IMR-90 (cell line): ENCODE measurements around the gene LIPG. TPM values are rescaled to one million over a fixed set of nuclear protein-coding genes. Genes with fewer than 3 reads are reported as not detected.
"Not testable (repeated sequence)": the region's sequence is repeated elsewhere in the genome, so short reads cannot be mapped to it uniquely, and the experiment has no call there.

ENCODE experiments used
- ATAC-seq: fragments of 200-7000 bp; cut with Tn5 transposase; 2 replicates; pipeline ENCODE4 v1.9.1; 2020; ENCODE audit warnings: low read depth, mild to moderate bottlenecking, moderate library complexity
- BruUV-seq: library from RNA; stranded (reverse); fragments of 400-500 nt; replicated peaks from 2 replicates; lab custom pipeline; 2021; lab: Mats Ljungman, UMichigan
- CTCF ChIA-PET: fragments of 300-600 bp; formaldehyde crosslinking; extraction: SDS; loops from one replicate; lab custom pipeline; 2021; ENCODE audit warnings: antibody characterized with exemption; lab: Yijun Ruan, JAX
- POLR2A ChIA-PET: fragments of 300-600 bp; sonication (Branson Sonifier 250); formaldehyde crosslinking; loops from one replicate; lab custom pipeline; 2022; ENCODE audit warnings: antibody characterized with exemption; ENCODE audit not compliant: unreplicated experiment; lab: Charles Lee
- DNase-seq: peaks from one replicate; pipeline ENCODE4 v3.0.0; 2013
- H2AFZ ChIP-seq: replicated peaks from 2 replicates; pipeline ENCODE3; 2013; ENCODE audit warnings: low read length, mild to moderate bottlenecking; ENCODE audit not compliant: poor library complexity
- H2AK5ac ChIP-seq: 2 replicates; pipeline ENCODE4 v1.6.1; 2013; ENCODE audit warnings: low read depth, low read length, inconsistent platforms
- H2AK9ac ChIP-seq: replicated peaks from 2 replicates; pipeline ENCODE3; 2013; ENCODE audit warnings: mild to moderate bottlenecking, low read depth, low read length, moderate library complexity; ENCODE audit not compliant: poor library complexity
- H2BK120ac ChIP-seq: 2 replicates; pipeline ENCODE4 v1.6.1; 2013; ENCODE audit warnings: low read depth, low read length, inconsistent platforms
- H2BK15ac ChIP-seq: 3 replicates; pipeline ENCODE4 v1.6.1; 2013; ENCODE audit warnings: low read depth, low read length, inconsistent platforms
- H2BK20ac ChIP-seq: 2 replicates; pipeline ENCODE4 v1.6.1; 2013; ENCODE audit warnings: low read depth, mild to moderate bottlenecking, inconsistent platforms, low read length, moderate library complexity
- H2BK5ac ChIP-seq: 2 replicates; pipeline ENCODE4 v1.6.1; 2013; ENCODE audit warnings: mild to moderate bottlenecking, low read depth, low read length, inconsistent platforms; ENCODE audit not compliant: poor library complexity, severe bottlenecking
- H3K14ac ChIP-seq: replicated peaks from 2 replicates; pipeline ENCODE4 v1.6.1; 2013; ENCODE audit warnings: low read depth, low read length, inconsistent platforms
- H3K18ac ChIP-seq: 2 replicates; pipeline ENCODE4 v1.6.1; 2013; ENCODE audit warnings: low read depth, low read length, control low read depth
- H3K23ac ChIP-seq: 2 replicates; pipeline ENCODE4 v1.6.1; 2013; ENCODE audit warnings: low read depth, low read length, inconsistent platforms
- H3K27ac ChIP-seq: 2 replicates; pipeline ENCODE4 v1.5.1; 2013; ENCODE audit warnings: mild to moderate bottlenecking, control low read depth, low read length; ENCODE audit not compliant: insufficient read depth
- H3K27me3 ChIP-seq: 2 replicates; pipeline ENCODE4 v1.6.1; 2013; ENCODE audit warnings: low read length; ENCODE audit not compliant: control insufficient read depth, insufficient read depth
- H3K36me3 ChIP-seq: 2 replicates; pipeline ENCODE4 v1.6.1; 2013; ENCODE audit warnings: low read length, mixed read lengths; ENCODE audit not compliant: control insufficient read depth, insufficient read depth
- H3K4ac ChIP-seq: 2 replicates; pipeline ENCODE4 v1.6.1; 2013; ENCODE audit warnings: low read depth, low read length, inconsistent platforms
- H3K4me1 ChIP-seq: 2 replicates; pipeline ENCODE4 v1.6.1; 2013; ENCODE audit warnings: low read length, mixed read lengths; ENCODE audit not compliant: control insufficient read depth, insufficient read depth
- H3K4me2 ChIP-seq: 2 replicates; pipeline ENCODE4 v1.6.1; 2013; ENCODE audit warnings: low read depth, mild to moderate bottlenecking, control low read depth, low read length, moderate library complexity
- H3K4me3 ChIP-seq: 2 replicates; pipeline ENCODE4 v1.5.1; 2013; ENCODE audit warnings: low read depth, mild to moderate bottlenecking, control low read depth, low read length, moderate library complexity; ENCODE audit not compliant: insufficient read depth
- H3K56ac ChIP-seq: 2 replicates; pipeline ENCODE4 v1.6.1; 2013; ENCODE audit warnings: low read length, inconsistent platforms; ENCODE audit not compliant: insufficient read depth; ENCODE audit errors: extremely low read depth
- H3K79me1 ChIP-seq, 2 experiments: 2 replicates each; pipeline ENCODE4 v1.6.1; 2013; ENCODE audit warnings: low read length in 2 of 2, inconsistent platforms in 1 of 2, low read depth in 1 of 2
- H3K9ac ChIP-seq: 2 replicates; pipeline ENCODE4 v1.6.1; 2013; ENCODE audit warnings: low read depth, low read length, control low read depth
- H3K9me1 ChIP-seq: 2 replicates; pipeline ENCODE4 v1.6.1; 2013; ENCODE audit warnings: low read length, inconsistent platforms; ENCODE audit not compliant: insufficient read depth
- H3K9me3 ChIP-seq: 2 replicates; pipeline ENCODE4 v1.6.1; 2013; ENCODE audit warnings: low read length; ENCODE audit not compliant: control insufficient read depth, insufficient read depth
- H4K20me1 ChIP-seq: 2 replicates; pipeline ENCODE4 v1.6.1; 2013; ENCODE audit warnings: low read length, inconsistent platforms; ENCODE audit not compliant: insufficient read depth
- H4K5ac ChIP-seq: 2 replicates; pipeline ENCODE4 v1.6.1; 2013; ENCODE audit warnings: mild to moderate bottlenecking, low read depth, low read length, control low read depth
- H4K8ac ChIP-seq, 2 experiments: 2 replicates each; pipeline ENCODE4 v1.6.1; 2013; ENCODE audit warnings: low read depth in 2 of 2, low read length in 2 of 2, control low read depth in 1 of 2, inconsistent platforms in 1 of 2
- H4K91ac ChIP-seq: 2 replicates; pipeline ENCODE4 v1.6.1; 2013; ENCODE audit warnings: low read depth, low read length, inconsistent platforms; ENCODE audit not compliant: insufficient read depth
- WGBS, 2 experiments: methylation state at CpG; one replicate each; pipeline versions ENCODE4 v1.1.5 to v1.1.7; 2013; ENCODE audit warnings: missing lambda C conversion rate in 2 of 2; ENCODE audit not compliant: insufficient read length in 1 of 2; ENCODE audit errors: extremely low coverage in 2 of 2; 5-methylcytosine and 5-hydroxymethylcytosine counted together
- dilution Hi-C: fragments of 300-500 bp; cut with HindIII; formaldehyde crosslinking; loops from one replicate; pipeline ENCODE4 v1.14.3; 2018; ENCODE audit warnings: low sequenced_read_pairs; ENCODE audit not compliant: unreplicated experiment
- in situ Hi-C: fragments of 300-500 bp; cut with MboI; formaldehyde crosslinking; loops from 3 replicates; pipeline ENCODE4 v1.14.3; 2019; ENCODE audit warnings: low sequenced_read_pairs, inconsistent platforms, mixed read lengths
- intact Hi-C: fragments of 100-400 bp; cut with micrococcal nuclease; formaldehyde crosslinking; loops from 2 replicates; pipeline ENCODE4 v1.10.0; 2022
- polyA plus RNA-seq, 3 experiments: library from polyadenylated mRNA; depleted of rRNA; stranded (reverse); fragments of >200 nt; gene quantifications; 2 replicates each; pipeline ENCODE4 v1.2.3, GENCODE V29; 2012; ENCODE audit warnings: low replicate concordance in 1 of 3
- total RNA-seq: library from RNA; depleted of rRNA; stranded (reverse); fragments of >200 nt; gene quantifications from 2 replicates; pipeline ENCODE4 v1.2.3, GENCODE V29; 2012

The LIPG gene
- total and polyA plus RNA-seq, 2 of the 4 experiments (the other 2 are of a cell fraction) = under 0.01 to 0.14 TPM

- WGBS, 2 experiments = no CpG with 5 or more reads among the region's 4 CpGs
- H4K20me1 ChIP-seq, CTCF ChIA-PET, H3K4me3 ChIP-seq, H3K4ac ChIP-seq, DNase-seq, H3K4me1 ChIP-seq, H3K79me1 ChIP-seq, intact Hi-C loops, H3K36me3 ChIP-seq, H4K8ac ChIP-seq, H2AFZ ChIP-seq, H2AK5ac ChIP-seq, H2AK9ac ChIP-seq, H2BK20ac ChIP-seq, H3K9ac ChIP-seq, dilution Hi-C loops, H3K18ac ChIP-seq, H3K4me2 ChIP-seq, H3K27ac ChIP-seq, H4K91ac ChIP-seq, H4K5ac ChIP-seq, H3K23ac ChIP-seq, H2BK120ac ChIP-seq, H3K56ac ChIP-seq, ATAC-seq, H2BK5ac ChIP-seq, H3K14ac ChIP-seq, H3K9me1 ChIP-seq, POLR2A ChIA-PET, H3K9me3 ChIP-seq, in situ Hi-C loops, BruUV-seq, H2BK15ac ChIP-seq: not testable (repeated sequence)
- H3K27me3 ChIP-seq = peaks cover 38% of the 10 kb centered on the region
Observed at GRCh38 chr18:49584951-49585350, 23.1 kb downstream of the LIPG start.
